OCI-LY3 (cell line): ENCODE measurements around the gene CLIP2.
"Not testable (repeated sequence)": the region's sequence is repeated elsewhere in the genome, so short reads cannot be mapped to it uniquely, and the experiment has no call there.

Source experiments
- H2AFZ ChIP-seq: fragments of 200-600, 300-600 bp; shearing (Covaris generic); 2 replicates; pipeline ENCODE4 v1.6.0; 2014; ENCODE audit warnings: antibody characterized with exemption, low read depth, low read length
- H3K27ac ChIP-seq: fragments of 200-600, 300-600 bp; sonication (generic); 2 replicates; pipeline ENCODE4 v1.5.1; 2014; ENCODE audit warnings: mild to moderate bottlenecking, low read length, moderate library complexity, mixed read lengths
- H3K27me3 ChIP-seq: fragments of 200-600, 300-600 bp; sonication (generic); 2 replicates; pipeline ENCODE4 v1.6.1; 2014; ENCODE audit warnings: low read depth, low read length, mixed read lengths
- H3K36me3 ChIP-seq: fragments of 200-600, 300-600 bp; sonication (generic); replicated peaks from 2 replicates; pipeline ENCODE3; 2014; ENCODE audit warnings: low read depth, low read length, mixed read lengths
- H3K4me1 ChIP-seq: fragments of 300-600, 200-600 bp; sonication (generic); 2 replicates; pipeline ENCODE4 v1.6.1; 2014; ENCODE audit warnings: low read length, mixed read lengths
- H3K4me2 ChIP-seq: fragments of 200-600, 300-600 bp; sonication (generic); 2 replicates; pipeline ENCODE4 v1.6.1; 2014; ENCODE audit warnings: low read length, mixed read lengths
- H3K4me3 ChIP-seq: fragments of 300-600, 200-600 bp; sonication (generic); 2 replicates; pipeline ENCODE4 v1.5.1; 2014; ENCODE audit warnings: antibody characterized with exemption, mild to moderate bottlenecking, low read length, moderate library complexity
- H3K79me2 ChIP-seq: fragments of 300-600, 200-600 bp; shearing (Covaris generic); 2 replicates; pipeline ENCODE4 v1.6.1; 2014; ENCODE audit warnings: mild to moderate bottlenecking, low read length, mixed read lengths
- H3K9ac ChIP-seq: fragments of 300-600, 200-600 bp; shearing (Covaris generic); 2 replicates; pipeline ENCODE4 v1.6.0; 2014; ENCODE audit warnings: mild to moderate bottlenecking, low read length, moderate library complexity
- H3K9me3 ChIP-seq: fragments of 200-600, 300-600 bp; shearing (Covaris generic); 2 replicates; pipeline ENCODE4 v1.6.1; 2014; ENCODE audit warnings: low read length, mixed read lengths; ENCODE audit not compliant: insufficient read depth
- H4K20me1 ChIP-seq: fragments of 200-600, 300-600 bp; sonication (generic); 2 replicates; pipeline ENCODE4 v1.6.1; 2016; ENCODE audit warnings: low read length, mixed read lengths; ENCODE audit not compliant: insufficient read depth
- EZH2phosphoT487 ChIP-seq: fragments of 200-600 bp; shearing (Covaris generic); IDR thresholded peaks from 2 replicates; pipeline ENCODE4 v1.6.1; 2018; ENCODE audit warnings: antibody characterized with exemption, mixed run types, low read depth
- TF ChIP-seq, protein P1 (sequence below): fragments of 200-600, 300-600 bp; sonication (generic); IDR thresholded peaks from 2 replicates; pipeline ENCODE4 v1.5.1; 2014; ENCODE audit warnings: antibody characterized with exemption, low read length, low read depth

Gene CLIP2

GRCh38 chr7:74428023-74428422, 138.8 kb downstream of the CLIP2 start:
- Histone ChIP-seq H3K27me3 (no peaks in the 10 kb centered on the region), H3K9ac (no peak overlapping the region), H3K4me2 (no peak overlapping the region), H2AFZ (no peak overlapping the region), H3K27ac (no peak overlapping the region), H3K4me1 (no peaks in the 10 kb centered on the region), H4K20me1 (no peaks in the 10 kb centered on the region), H3K9me3 (no peaks in the 10 kb centered on the region), H3K4me3 (no peak overlapping the region), H3K36me3 (no peaks in the 10 kb centered on the region), H3K79me2 (no peaks in the 10 kb centered on the region)
- TF ChIP-seq, protein P1, sequence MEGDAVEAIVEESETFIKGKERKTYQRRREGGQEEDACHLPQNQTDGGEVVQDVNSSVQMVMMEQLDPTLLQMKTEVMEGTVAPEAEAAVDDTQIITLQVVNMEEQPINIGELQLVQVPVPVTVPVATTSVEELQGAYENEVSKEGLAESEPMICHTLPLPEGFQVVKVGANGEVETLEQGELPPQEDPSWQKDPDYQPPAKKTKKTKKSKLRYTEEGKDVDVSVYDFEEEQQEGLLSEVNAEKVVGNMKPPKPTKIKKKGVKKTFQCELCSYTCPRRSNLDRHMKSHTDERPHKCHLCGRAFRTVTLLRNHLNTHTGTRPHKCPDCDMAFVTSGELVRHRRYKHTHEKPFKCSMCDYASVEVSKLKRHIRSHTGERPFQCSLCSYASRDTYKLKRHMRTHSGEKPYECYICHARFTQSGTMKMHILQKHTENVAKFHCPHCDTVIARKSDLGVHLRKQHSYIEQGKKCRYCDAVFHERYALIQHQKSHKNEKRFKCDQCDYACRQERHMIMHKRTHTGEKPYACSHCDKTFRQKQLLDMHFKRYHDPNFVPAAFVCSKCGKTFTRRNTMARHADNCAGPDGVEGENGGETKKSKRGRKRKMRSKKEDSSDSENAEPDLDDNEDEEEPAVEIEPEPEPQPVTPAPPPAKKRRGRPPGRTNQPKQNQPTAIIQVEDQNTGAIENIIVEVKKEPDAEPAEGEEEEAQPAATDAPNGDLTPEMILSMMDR = no peak
- no peak for TF ChIP-seq EZH2phosphoT487

GRCh38 chr7:74429153-74429747, 140.0 kb downstream of the CLIP2 start:
- no peak overlapping the region for H3K9ac ChIP-seq
- H3K9me3 ChIP-seq = no peaks in the 10 kb centered on the region
- no peaks in the 10 kb centered on the region for H4K20me1 ChIP-seq
- H3K4me3 ChIP-seq = no peak overlapping the region
- H3K79me2 ChIP-seq = no peaks in the 10 kb centered on the region
- no peak overlapping the region for H2AFZ ChIP-seq
- no peaks in the 10 kb centered on the region for H3K4me1 ChIP-seq
- no peaks in the 10 kb centered on the region for H3K36me3 ChIP-seq
- H3K27ac ChIP-seq = no peak overlapping the region
- no peak for TF ChIP-seq EZH2phosphoT487
- TF ChIP-seq, protein P1 = no peak
- H3K27me3 ChIP-seq = no peaks in the 10 kb centered on the region
- no peak overlapping the region for H3K4me2 ChIP-seq

GRCh38 chr7:74430409-74430808, 141.2 kb downstream of the CLIP2 start:
- not testable (repeated sequence) for H3K4me3 ChIP-seq, H3K9me3 ChIP-seq, H3K4me1 ChIP-seq, H3K4me2 ChIP-seq, H3K36me3 ChIP-seq, H3K9ac ChIP-seq, H3K27ac ChIP-seq, H3K27me3 ChIP-seq, H2AFZ ChIP-seq, H3K79me2 ChIP-seq, H4K20me1 ChIP-seq

DNA sequence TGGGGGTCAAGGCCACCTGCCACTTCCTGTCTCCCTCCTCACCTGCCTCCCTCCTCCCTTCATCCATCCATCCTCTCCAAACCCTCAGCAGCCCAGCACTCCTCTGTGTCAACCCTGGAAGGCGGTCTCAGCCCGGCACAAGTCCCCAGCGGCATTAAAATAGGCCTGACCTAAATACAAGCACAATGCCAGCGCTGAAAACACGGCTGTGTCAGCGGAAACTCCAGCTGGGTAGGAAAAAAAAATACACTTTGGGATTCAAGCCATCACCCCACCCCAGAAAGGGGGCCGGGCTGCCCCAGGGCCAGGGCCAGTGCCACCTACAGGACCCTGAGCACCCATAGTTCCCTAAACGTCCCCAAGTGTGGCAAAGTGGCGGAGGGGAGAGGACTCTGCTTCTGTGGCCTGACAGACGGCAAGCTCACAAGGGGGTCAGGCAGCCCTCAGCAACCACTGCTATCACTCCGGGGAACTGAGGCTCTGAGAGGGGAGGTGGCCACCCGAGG, 141.8 kb downstream of the CLIP2 start:
- Histone ChIP-seq H3K4me1 (no peaks in the 10 kb centered on the region), H2AFZ (no peak overlapping the region), H3K9ac (no peak overlapping the region), H3K79me2 (no peaks in the 10 kb centered on the region), H3K27me3 (no peaks in the 10 kb centered on the region), H3K36me3 (no peaks in the 10 kb centered on the region), H3K4me3 (no peak overlapping the region), H3K4me2 (no peak overlapping the region), H3K9me3 (no peaks in the 10 kb centered on the region), H3K27ac (no peak overlapping the region), H4K20me1 (no peaks in the 10 kb centered on the region)
- TF ChIP-seq, protein P1 = no peak
- no peak for TF ChIP-seq EZH2phosphoT487

GRCh38 chr7:74437291-74437571, 148.0 kb downstream of the CLIP2 start:
- H3K9ac ChIP-seq, H3K27me3 ChIP-seq, H3K4me1 ChIP-seq, H3K79me2 ChIP-seq, H4K20me1 ChIP-seq, H3K27ac ChIP-seq, H3K36me3 ChIP-seq, H3K4me3 ChIP-seq, H2AFZ ChIP-seq, H3K9me3 ChIP-seq, H3K4me2 ChIP-seq: not testable (repeated sequence)
